ENCODE data around the gene MVK. TPM values are rescaled to one million over a fixed set of nuclear protein-coding genes. Genes with fewer than 3 reads are reported as not detected.

MVK gene
- total RNA-seq, 4 donors from 2014 or later, result 7.1 to 12.0 (median 9.9) TPM

DNA sequence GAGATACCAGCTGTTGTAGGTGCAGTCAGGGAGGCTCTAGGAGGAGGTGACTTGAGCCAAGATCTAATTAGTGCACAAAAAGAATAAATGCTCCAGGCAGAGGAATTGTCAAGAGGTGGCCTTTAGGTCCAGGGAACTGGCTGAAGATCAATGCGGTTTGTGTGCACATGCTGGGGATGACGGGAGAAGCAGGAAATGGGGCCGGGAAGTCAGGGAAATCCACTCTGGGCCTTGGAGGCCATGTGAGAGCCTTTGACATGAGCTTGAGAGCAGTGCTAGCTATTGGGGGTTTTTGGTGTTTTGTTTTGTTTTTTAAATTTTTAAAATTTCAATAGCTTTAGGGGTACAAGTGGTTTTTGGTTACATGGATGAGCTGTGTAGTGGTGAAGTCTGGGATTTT lies 67.4 kb downstream of the MVK start:
- TF ChIP-seq, protein P1, sequence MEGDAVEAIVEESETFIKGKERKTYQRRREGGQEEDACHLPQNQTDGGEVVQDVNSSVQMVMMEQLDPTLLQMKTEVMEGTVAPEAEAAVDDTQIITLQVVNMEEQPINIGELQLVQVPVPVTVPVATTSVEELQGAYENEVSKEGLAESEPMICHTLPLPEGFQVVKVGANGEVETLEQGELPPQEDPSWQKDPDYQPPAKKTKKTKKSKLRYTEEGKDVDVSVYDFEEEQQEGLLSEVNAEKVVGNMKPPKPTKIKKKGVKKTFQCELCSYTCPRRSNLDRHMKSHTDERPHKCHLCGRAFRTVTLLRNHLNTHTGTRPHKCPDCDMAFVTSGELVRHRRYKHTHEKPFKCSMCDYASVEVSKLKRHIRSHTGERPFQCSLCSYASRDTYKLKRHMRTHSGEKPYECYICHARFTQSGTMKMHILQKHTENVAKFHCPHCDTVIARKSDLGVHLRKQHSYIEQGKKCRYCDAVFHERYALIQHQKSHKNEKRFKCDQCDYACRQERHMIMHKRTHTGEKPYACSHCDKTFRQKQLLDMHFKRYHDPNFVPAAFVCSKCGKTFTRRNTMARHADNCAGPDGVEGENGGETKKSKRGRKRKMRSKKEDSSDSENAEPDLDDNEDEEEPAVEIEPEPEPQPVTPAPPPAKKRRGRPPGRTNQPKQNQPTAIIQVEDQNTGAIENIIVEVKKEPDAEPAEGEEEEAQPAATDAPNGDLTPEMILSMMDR (IDR thresholded peaks at IDR 0.05), result no peak
- no peak for ATAC-seq (ENCODE audit: low FRiP score)
- DNase-seq (ENCODE audit: low spot score), result no peak

DNA sequence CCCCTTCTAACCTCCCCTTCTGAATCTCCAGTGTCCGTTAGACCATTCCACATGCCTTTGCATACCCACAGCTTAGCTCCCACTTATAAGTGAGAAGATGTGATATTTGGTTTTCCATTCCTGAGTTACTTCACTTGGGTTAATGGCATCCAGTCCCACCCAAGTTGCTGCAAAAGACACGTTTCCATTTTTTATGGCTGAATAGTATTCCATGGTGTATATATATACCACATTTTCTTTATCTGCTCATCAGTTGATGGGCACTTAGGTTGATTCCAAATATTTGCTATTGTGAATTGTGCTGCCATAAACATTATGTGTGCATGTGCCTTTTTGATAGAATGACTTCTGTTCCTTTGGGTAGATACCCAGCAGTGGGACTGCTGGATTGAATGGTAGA lies 67.8 kb downstream of the MVK start:
- TF ChIP-seq, protein P1 (IDR thresholded peaks at IDR 0.05), result no peak
- ATAC-seq (ENCODE audit: low FRiP score), result no peak
- no peak for DNase-seq (ENCODE audit: low spot score)

DNA sequence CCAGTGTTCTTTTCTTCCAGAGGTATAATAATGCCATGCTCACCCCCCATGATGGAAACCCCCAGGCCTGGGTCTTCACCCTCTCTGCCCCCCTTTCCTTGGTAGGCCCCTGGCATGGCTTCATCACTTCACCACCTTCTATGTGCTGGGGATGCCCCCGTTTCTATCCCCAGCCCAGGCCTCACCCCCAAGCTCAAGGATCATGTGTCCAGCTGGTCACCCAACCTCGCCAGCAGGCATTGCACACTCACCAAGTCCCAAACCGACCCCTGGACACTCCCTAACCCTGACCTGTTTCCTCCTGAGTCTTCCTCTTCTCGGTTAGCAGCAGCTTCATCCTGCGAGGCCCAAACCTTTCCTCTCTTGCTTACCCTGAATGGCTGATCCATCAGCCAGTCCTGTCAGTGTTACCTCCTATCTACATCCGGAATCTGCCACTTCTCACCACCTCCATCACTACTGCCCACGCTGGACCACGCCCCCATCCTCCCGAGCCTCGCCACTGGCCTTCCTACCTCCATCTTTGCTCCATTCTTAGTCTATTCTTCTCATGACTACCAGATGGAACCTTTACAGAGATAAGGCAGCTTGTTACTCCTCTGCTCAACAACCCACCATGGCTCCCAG lies 69.0 kb downstream of the MVK start:
- ATAC-seq (ENCODE audit: low FRiP score) (no peak), DNase-seq (ENCODE audit: low spot score) (no peak)
- TF ChIP-seq, protein P1 (IDR thresholded peaks at IDR 0.05), result no peak

DNA sequence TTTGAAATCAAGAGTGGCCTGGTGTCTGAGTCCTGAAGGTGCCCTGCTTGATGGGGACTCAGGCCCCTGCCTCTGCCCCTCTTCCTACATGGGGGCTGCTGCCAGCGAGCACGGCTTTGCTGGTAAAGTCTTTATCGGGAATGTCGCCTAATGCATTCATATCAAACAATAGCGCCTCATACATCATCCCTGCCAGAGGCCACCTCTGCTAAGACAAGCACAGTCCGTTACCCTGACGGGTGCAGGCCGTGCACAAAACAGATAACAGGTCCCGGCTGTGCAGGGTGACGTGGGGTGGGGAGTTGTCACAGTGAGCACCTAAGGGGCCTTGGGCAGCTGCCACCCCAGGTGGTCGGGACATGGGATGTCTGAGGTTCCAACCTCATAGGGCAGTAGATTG lies 71.6 kb downstream of the MVK start:
- ATAC-seq (ENCODE audit: low FRiP score), result no peak
- TF ChIP-seq, protein P1 (IDR thresholded peaks at IDR 0.05), result no peak
- no peak for DNase-seq (ENCODE audit: low spot score)

DNA sequence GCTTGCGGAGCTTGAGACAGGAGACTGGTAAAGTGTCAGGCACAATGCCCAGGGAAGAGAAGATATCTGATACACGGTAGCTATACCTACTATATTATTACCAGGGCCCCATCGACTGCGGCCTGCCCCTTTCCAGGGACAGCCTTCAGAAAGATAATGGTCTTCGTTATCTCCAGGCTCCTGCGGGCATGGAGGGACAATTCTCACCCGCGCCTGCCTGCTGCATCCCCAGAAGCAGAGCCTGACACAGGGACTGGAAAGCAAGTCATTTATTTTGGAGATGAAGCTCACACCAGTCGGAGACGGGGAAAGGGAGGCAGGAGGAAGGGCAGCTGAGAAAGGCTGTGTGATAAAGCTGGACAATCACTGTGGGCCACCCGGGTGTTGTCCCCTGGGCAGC lies 72.1 kb downstream of the MVK start:
- DNase-seq (ENCODE audit: low spot score) (no peak), ATAC-seq (ENCODE audit: low FRiP score) (no peak)
- TF ChIP-seq, protein P1 (IDR thresholded peaks at IDR 0.05), result no peak

Other genes starting within 250 kb of the MVK start
- under 1 TPM in 1 of 4 donors, not detected in 3; 0.09 TPM for gene MYO1H, start 225.9 kb upstream of the MVK start, total RNA-seq
- 10 to 100 TPM; 75.6 to 99.6 (median 81.8) TPM for gene KCTD10, start 96.5 kb upstream of the MVK start, total RNA-seq
- 10 to 100 TPM; 36.6 to 82.4 (median 40.1) TPM for gene UBE3B, start 96.2 kb upstream of the MVK start, total RNA-seq
- 10 to 100 TPM; 20.2 to 38.0 (median 29.1) TPM for gene MMAB, start 290 bp upstream of the MVK start, total RNA-seq
- gene FAM222A, start 140.0 kb downstream of the MVK start, total RNA-seq, result 1 to 10 TPM in 2 of 4 donors, under 1 TPM in 1, not detected in 1; 0.94 to 2.6 (median 2.3) TPM